Superior temporal gyrus (tissue), 1 donor: Measurements from ENCODE around the gene CDH2.

Experiments used
- DNase-seq: peaks from one replicate; pipeline ENCODE4 v3.0.0-alpha.2; 2016; ENCODE audit errors: extremely low spot score

The CDH2 gene

GRCh38 chr18:28168725-28169124, 8.2 kb downstream of the CDH2 start:
- DNase-seq, result no peak

DNA sequence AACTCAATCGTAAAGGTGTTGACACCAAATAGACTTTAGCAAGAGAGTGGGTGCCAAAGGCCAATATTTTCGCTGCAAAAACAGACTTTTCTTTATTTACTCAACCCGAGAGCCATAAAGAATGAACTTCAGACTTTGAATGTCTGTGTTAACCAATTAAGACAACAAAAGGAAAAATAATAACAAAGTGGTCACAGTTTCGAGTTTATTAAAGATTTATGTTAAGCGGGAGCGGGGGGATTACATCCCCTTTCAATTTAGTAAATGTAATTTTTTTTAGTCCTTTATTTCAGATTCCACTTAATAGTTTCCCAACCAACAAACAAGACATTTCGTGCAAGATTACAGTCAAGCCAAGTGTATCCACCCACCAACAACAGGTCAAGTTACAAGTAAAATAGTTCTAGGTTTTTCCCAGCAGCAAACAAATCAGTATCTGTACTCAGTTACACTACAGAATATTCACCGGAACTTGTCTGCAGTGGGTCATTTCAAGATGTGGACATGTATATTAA, 9.0 kb downstream of the CDH2 start:
- no peak for DNase-seq

GRCh38 chr18:28164771-28165483, 12.0 kb downstream of the CDH2 start:
- no peak for DNase-seq

GRCh38 chr18:28163201-28163775, 13.6 kb downstream of the CDH2 start:
- no peak for DNase-seq

GRCh38 chr18:28161608-28162599, 15.0 kb downstream of the CDH2 start:
- DNase-seq, result no peak

GRCh38 chr18:28159055-28159454, 17.9 kb downstream of the CDH2 start:
- DNase-seq, result no peak

DNA sequence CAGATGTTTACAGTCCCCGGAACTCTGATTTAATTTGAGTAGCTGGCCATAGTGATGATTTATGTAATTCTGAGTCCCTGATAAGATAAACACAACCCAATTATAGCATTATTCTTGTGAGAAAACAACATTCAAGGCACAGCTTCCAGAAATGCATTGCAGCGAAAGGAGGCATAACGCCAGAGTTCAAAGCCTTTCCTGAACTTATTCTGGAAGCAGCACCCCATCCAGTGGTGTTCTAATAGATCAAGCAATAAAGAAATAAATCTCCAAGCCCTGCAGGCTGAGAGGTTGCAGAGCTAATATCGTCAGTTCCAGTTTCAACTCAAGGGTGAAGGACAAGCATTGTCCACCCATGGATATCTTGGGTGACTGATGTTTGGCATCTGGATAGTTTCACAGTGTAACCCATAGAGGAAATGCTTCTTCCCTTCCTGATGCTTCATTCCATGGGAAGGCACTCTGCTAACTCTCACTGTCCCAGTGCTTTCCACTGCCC, 18.8 kb downstream of the CDH2 start:
- peak; percentile 63 for DNase-seq

DNA sequence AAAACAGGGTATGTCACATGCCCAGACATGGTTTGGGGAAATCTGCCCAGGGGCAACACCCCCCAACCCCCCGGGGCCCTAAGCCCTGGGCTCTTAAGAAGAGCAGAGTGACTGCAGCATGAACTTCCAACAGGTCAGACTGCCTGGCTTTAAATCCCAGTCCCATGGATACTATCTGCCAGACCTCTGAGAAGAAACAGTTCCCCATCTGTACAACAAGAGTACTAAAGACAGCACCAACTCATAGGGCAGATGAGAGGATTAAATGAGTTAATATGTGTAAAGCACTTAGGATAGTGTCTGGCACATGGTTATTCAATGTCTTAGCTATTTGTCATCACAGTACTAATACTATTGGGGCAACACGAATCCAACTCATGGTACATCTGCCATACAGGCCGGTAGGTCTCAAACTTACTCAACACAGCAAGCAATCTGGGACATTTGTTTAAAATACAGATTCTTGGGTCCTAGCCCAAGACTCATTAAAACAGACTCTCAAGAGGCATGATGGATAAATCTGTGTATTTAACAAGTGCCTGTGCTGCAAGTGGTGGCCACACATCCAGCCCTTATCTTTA, 23.4 kb downstream of the CDH2 start:
- DNase-seq, result no peak

GRCh38 chr18:28152754-28153153, 24.2 kb downstream of the CDH2 start:
- DNase-seq, result no peak

- no peak for DNase-seq
Observed at GRCh38 chr18:28152354-28152753, 24.6 kb downstream of the CDH2 start.

- DNase-seq, result no peak
Observed at GRCh38 chr18:28151434-28151833, 25.5 kb downstream of the CDH2 start.

GRCh38 chr18:28150925-28151324, 26.0 kb downstream of the CDH2 start:
- DNase-seq, result no peak

DNA sequence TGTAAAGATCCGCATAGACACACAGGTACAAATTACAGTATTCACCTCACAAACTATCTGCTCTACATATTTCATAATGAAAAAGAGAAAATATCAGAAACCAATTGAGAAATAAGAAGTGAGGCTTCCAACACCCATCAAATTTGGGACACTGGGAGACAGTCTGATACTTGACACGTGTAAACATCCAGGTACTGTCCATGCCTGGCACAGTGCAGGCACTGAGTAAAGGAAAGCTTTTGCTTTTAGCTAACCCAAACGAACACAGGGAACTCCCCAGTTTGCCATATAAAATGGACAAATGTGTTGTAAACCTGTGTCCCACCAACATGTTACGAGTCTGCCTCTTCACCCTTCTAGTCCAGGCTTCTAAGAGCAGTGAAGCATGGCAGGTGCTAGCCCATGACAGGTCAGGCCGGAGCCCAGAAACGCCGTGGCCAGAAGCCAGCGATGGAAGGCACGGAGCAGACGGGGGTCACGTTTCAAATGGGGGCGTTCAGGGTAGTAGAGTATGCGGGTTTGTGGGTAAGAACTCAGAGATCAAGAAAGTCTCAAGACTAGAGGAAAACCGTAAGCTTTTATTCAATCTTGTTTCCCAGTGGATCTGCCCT, 27.0 kb downstream of the CDH2 start:
- no peak for DNase-seq

GRCh38 chr18:28147674-28148171, 29.2 kb downstream of the CDH2 start:
- peak; percentile 76 for DNase-seq

DNA sequence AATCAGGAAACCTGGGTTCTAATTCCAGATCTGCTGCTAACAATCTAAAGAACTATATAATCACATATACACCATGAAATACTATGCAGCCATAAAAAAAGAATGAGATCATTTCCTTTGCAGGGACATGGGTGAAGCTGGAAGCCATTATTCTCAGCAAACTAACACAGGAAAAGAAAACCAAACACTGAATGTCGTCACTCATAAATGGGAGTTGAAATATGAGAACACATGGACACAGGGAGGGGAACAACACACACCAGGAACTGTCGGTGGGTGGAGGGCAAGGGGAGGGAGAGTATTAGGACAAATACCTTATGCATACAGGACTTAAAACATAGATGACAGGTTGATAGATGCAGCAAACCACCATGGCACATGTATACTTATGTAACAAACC, 33.2 kb downstream of the CDH2 start:
- no peak for DNase-seq

DNA sequence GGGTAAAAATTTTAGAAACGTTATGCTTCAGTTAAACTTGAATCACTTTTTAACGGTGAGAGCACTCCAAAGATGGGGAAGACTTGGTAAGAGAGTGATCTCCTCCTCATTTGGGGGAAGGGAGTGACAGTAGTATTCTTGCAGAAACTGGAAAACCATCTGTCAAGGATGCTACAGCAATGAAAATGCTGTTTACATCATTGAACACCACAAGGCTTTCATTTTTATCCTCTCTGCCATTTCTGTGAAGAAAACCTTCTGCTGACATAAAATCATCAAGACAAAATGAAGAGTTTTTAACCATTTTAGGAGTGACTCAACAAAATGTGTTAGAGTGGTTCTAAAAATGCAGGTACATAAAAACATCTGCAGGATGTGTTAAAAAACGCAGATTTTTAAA, 38.1 kb downstream of the CDH2 start:
- no peak for DNase-seq

- DNase-seq, result no peak
Observed at GRCh38 chr18:28136071-28136470, 40.9 kb downstream of the CDH2 start.

- DNase-seq, result no peak
Observed at GRCh38 chr18:28134774-28135173, 42.2 kb downstream of the CDH2 start.

DNA sequence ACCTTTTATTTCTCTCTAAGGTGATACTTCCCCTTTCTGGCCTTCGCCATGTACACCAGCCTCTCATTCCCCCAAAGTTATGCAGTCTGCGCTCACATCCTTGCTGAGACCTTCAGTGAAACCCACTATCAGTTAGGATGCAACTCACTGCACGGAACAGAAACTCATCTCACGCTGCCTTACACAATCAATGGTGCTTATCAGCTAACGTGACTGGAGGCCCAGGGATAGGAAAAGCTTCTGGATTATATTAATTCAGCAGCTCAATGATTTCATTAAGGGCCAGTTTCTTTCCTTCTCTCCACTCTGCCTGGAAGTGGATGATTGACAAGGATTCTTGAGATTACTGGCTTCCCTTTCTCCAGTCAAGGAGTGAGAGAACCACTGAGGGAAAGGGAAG, 44.8 kb downstream of the CDH2 start:
- no peak for DNase-seq

- DNase-seq, result no peak
Observed at GRCh38 chr18:28128659-28128980, 48.3 kb downstream of the CDH2 start.
